Measurements from ENCODE around the gene SLC48A1.

Gene SLC48A1

DNA sequence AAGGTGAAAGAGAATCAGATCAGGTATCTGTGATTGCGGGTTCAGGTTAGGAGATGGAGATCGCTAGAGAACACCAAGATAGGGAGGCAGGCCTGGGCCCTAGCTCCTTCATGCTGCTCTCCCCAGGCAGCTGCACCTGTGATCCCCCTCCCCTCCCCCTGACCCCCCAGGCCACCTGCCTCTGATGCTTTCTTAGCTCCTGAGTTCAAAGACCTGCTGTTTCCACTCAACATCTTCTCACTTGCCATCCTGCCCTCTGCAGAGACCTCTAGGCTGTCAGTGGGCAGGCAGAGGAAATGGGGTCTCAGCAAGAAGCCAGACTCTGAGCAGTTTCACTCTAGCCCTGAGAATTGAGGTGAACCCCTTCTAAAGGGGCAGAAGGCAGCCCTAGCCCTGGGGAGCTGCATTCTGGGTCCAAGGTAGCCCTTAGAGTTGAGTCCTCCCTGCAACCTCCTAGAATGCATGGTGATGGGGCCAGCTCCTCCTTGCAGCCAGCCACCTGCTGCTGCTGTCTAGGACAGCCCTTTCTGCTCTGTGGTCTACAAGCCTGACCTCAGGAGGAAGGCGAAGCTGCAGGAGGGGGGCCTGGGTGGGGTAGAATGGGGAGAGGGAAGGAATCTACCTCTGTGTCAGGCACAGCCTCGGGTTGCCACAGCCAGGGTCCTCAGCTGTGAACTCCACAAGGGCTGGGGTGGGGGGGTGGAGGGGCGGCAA is 6.4 kb upstream of the SLC48A1 start:
- Histone ChIP-seq H3K27ac (ENCODE audit: low read length) (no peak overlapping the region), H2AFZ (ENCODE audit: low read depth, low read length) (no peak overlapping the region), H3K27me3 (ENCODE audit: low read depth, low read length) (peaks cover 9% of the 10 kb centered on the region), H4K20me1 (ENCODE audit: insufficient read depth, low read length) (no peaks in the 10 kb centered on the region), H3K4me2 (ENCODE audit: low read length) (no peak overlapping the region), H3K9me3 (ENCODE audit: insufficient read depth, low read length) (no peaks in the 10 kb centered on the region), H3K36me3 (replicated peaks; ENCODE audit: low read depth, low read length) (no peaks in the 10 kb centered on the region), H3K4me1 (ENCODE audit: low read length) (peaks cover 4% of the 10 kb centered on the region; the same call in 1 of the 2 replicates), H3K79me2 (ENCODE audit: low read length) (no peaks in the 10 kb centered on the region), H3K9ac (ENCODE audit: low read length) (no peak overlapping the region), H3K4me3 (ENCODE audit: low read length) (no peak overlapping the region)
- TF ChIP-seq, protein P1, sequence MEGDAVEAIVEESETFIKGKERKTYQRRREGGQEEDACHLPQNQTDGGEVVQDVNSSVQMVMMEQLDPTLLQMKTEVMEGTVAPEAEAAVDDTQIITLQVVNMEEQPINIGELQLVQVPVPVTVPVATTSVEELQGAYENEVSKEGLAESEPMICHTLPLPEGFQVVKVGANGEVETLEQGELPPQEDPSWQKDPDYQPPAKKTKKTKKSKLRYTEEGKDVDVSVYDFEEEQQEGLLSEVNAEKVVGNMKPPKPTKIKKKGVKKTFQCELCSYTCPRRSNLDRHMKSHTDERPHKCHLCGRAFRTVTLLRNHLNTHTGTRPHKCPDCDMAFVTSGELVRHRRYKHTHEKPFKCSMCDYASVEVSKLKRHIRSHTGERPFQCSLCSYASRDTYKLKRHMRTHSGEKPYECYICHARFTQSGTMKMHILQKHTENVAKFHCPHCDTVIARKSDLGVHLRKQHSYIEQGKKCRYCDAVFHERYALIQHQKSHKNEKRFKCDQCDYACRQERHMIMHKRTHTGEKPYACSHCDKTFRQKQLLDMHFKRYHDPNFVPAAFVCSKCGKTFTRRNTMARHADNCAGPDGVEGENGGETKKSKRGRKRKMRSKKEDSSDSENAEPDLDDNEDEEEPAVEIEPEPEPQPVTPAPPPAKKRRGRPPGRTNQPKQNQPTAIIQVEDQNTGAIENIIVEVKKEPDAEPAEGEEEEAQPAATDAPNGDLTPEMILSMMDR (IDR thresholded peaks at IDR 0.05; ENCODE audit: low read depth, low read length), result no peak
- no peak for TF ChIP-seq EZH2phosphoT487 (IDR thresholded peaks at IDR 0.05; ENCODE audit: low read depth)

DNA sequence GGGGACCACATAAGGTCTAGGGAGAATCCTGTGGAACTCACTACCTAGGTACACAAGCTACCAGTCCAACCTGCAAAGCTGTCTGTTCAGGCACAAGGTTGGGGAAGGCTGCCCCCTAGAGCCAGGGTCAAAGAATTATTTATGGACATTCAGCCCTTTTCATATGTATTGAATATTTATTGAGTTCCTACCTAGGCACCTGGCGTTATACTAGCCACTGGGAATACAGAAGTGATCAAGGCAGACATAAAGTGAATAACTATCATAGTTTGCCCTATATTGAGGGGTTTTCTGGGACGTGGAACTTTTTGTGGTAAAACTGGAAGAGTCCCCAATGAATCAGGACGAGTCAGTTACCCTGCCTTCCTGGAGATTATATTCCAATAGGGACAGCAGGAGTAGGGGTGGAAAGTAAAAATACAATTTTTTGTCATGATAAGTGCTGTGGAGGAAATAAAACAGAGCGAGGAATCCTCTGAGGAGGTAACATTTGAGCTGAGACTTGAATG is 5.8 kb upstream of the SLC48A1 start:
- no peaks in the 10 kb centered on the region for H3K36me3 ChIP-seq (replicated peaks; ENCODE audit: low read depth, low read length)
- no peak overlapping the region for H3K4me2 ChIP-seq (ENCODE audit: low read length)
- H3K27me3 ChIP-seq (ENCODE audit: low read depth, low read length), result peaks cover 9% of the 10 kb centered on the region
- H3K27ac ChIP-seq (ENCODE audit: low read length), result no peak overlapping the region
- no peaks in the 10 kb centered on the region for H3K9me3 ChIP-seq (ENCODE audit: insufficient read depth, low read length)
- H3K9ac ChIP-seq (ENCODE audit: low read length), result no peak overlapping the region
- H3K79me2 ChIP-seq (ENCODE audit: low read length), result no peaks in the 10 kb centered on the region
- no peak overlapping the region for H2AFZ ChIP-seq (ENCODE audit: low read depth, low read length)
- no peak overlapping the region for H3K4me3 ChIP-seq (ENCODE audit: low read length)
- no peaks in the 10 kb centered on the region for H4K20me1 ChIP-seq (ENCODE audit: insufficient read depth, low read length)
- peaks cover 8% of the 10 kb centered on the region for H3K4me1 ChIP-seq (ENCODE audit: low read length)
- no peak for TF ChIP-seq EZH2phosphoT487 (IDR thresholded peaks at IDR 0.05; ENCODE audit: low read depth)
- TF ChIP-seq, protein P1 (IDR thresholded peaks at IDR 0.05; ENCODE audit: low read depth, low read length), result peak; percentile 81

DNA sequence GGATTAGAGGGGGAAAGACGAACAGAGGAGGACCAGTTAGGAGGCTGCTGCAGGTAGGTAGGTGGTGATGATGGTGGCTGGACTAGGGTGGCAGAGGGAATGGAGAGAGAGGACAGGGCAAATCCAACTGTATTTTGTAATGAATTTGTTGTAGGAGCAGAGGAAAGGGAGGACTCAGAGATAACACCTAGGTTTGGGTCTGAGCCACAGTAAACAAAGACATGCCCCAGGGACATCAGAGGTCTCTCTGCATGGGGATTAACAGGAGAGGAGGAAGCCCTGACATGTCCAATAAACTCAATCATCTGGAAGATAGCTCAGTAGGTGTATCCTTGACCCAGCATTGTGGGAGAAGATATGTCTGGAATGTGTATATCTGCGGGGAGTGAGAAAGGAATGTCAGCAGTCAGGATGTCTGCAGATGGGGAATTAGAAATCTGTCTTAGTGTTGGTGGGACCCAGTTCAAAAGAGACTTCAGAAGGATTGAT is 4.7 kb upstream of the SLC48A1 start:
- Histone ChIP-seq H4K20me1 (ENCODE audit: insufficient read depth, low read length) (no peaks in the 10 kb centered on the region), H3K4me3 (ENCODE audit: low read length) (no peak overlapping the region), H3K4me1 (ENCODE audit: low read length) (peaks cover 12% of the 10 kb centered on the region), H3K9me3 (ENCODE audit: insufficient read depth, low read length) (no peaks in the 10 kb centered on the region), H3K9ac (ENCODE audit: low read length) (no peak overlapping the region), H3K79me2 (ENCODE audit: low read length) (no peaks in the 10 kb centered on the region), H3K27me3 (ENCODE audit: low read depth, low read length) (peaks cover 9% of the 10 kb centered on the region), H2AFZ (ENCODE audit: low read depth, low read length) (no peak overlapping the region), H3K27ac (ENCODE audit: low read length) (no peak overlapping the region), H3K4me2 (ENCODE audit: low read length) (no peak overlapping the region), H3K36me3 (replicated peaks; ENCODE audit: low read depth, low read length) (no peaks in the 10 kb centered on the region)
- TF ChIP-seq EZH2phosphoT487 (IDR thresholded peaks at IDR 0.05; ENCODE audit: low read depth), result no peak
- TF ChIP-seq, protein P1 (IDR thresholded peaks at IDR 0.05; ENCODE audit: low read depth, low read length), result no peak

DNA sequence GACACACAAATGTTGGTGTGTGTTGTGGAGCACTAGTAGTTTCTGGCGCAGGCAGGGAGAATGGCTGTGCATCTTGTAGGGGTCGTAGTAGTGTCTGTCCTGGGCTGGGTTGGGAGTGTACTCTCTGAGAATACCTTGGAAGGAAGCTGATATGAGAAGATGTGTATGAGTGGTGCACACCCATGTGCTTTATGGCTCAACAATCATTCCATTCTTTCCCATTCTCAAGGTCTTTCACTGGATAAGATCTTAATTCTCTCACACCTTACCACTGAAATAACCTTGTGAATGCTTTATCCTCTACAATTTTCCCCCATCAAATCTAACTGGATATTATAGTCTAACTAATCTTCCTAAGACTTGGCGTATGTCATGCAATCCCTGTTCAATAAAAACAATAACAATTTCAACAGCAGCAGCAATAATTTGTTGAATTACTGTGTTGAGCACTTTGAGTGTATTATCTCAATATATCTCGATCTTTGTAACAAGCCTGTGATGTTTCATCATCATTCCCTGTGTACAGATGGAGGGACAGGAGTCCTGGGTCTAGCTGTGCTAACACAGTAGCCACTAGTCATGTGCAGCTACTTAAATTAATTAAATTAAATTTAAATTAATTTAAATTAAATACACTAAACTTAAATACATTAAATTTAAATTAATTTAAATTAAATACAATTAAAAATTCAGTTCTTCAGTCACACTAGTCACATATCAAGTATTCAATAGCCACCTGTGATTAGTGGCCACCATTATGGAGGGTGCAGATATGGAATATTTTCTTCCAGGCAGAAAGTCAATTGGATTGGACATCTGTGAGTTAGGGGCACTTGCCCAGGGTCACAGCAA is 3.6 kb upstream of the SLC48A1 start:
- TF ChIP-seq, protein P1 (IDR thresholded peaks at IDR 0.05; ENCODE audit: low read depth, low read length), result no peak
- no peak for TF ChIP-seq EZH2phosphoT487 (IDR thresholded peaks at IDR 0.05; ENCODE audit: low read depth)
- no peak overlapping the region for H3K9ac ChIP-seq (ENCODE audit: low read length)
- peaks cover 9% of the 10 kb centered on the region for H3K27me3 ChIP-seq (ENCODE audit: low read depth, low read length)
- no peaks in the 10 kb centered on the region for H3K9me3 ChIP-seq (ENCODE audit: insufficient read depth, low read length)
- H2AFZ ChIP-seq (ENCODE audit: low read depth, low read length), result no peak overlapping the region
- H4K20me1 ChIP-seq (ENCODE audit: insufficient read depth, low read length), result no peaks in the 10 kb centered on the region
- no peak overlapping the region for H3K4me3 ChIP-seq (ENCODE audit: low read length)
- H3K4me2 ChIP-seq (ENCODE audit: low read length), result no peak overlapping the region
- no peaks in the 10 kb centered on the region for H3K36me3 ChIP-seq (replicated peaks; ENCODE audit: low read depth, low read length)
- H3K27ac ChIP-seq (ENCODE audit: low read length), result no peak overlapping the region
- H3K4me1 ChIP-seq (ENCODE audit: low read length), result peaks cover 15% of the 10 kb centered on the region
- peaks cover 6% of the 10 kb centered on the region; the same call in 1 of the 2 replicates for H3K79me2 ChIP-seq (ENCODE audit: low read length)
